ENCODE measurements around the gene EYA2. TPM values are rescaled to one million over a fixed set of nuclear protein-coding genes. Genes with fewer than 3 reads are reported as not detected.

Gene EYA2
- total RNA-seq, 3 donors from 2014 or later (not counting 1 experiment from before 2014, with no cell fraction given): 0.30 TPM; not detected in 2

DNA sequence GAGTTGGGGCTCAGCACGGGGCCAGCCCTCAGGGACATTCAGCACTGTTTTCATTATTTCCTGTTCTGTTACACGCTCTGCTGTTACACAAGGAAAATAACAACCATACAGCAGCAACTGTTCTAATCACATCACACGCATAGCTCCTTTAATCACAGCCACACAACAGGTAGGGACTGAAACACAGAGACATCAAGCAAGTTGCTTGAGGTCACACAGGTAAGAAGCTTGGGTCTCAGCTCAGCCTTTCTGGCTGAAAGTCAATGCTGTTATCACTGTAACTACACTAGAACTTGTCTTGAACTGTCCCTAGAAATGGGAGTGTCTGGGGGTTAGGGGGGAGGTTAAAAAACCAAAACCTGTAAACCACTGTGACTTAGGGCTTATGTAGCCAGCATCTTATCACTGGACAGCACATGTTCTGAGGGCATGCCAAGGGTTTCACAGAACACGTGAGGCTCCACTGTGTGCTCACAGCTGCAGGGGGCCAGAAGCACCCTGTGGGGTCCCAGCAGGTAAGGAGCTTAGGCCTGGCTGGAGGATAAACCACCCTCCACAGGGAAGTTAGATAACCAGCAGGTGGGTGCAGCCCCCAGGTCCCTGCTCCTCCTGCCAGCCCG, 146.0 kb downstream of the EYA2 start:
- H3K36me3 Mint-ChIP-seq: no peaks in the 10 kb centered on the region
- no peak for ATAC-seq

GRCh38 chr20:47041396-47041899, 146.8 kb downstream of the EYA2 start:
- DNase-seq (no peak), ATAC-seq (no peak)
- H3K9me3 Mint-ChIP-seq: no peaks in the 10 kb centered on the region
- TF ChIP-seq, protein P1, sequence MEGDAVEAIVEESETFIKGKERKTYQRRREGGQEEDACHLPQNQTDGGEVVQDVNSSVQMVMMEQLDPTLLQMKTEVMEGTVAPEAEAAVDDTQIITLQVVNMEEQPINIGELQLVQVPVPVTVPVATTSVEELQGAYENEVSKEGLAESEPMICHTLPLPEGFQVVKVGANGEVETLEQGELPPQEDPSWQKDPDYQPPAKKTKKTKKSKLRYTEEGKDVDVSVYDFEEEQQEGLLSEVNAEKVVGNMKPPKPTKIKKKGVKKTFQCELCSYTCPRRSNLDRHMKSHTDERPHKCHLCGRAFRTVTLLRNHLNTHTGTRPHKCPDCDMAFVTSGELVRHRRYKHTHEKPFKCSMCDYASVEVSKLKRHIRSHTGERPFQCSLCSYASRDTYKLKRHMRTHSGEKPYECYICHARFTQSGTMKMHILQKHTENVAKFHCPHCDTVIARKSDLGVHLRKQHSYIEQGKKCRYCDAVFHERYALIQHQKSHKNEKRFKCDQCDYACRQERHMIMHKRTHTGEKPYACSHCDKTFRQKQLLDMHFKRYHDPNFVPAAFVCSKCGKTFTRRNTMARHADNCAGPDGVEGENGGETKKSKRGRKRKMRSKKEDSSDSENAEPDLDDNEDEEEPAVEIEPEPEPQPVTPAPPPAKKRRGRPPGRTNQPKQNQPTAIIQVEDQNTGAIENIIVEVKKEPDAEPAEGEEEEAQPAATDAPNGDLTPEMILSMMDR (IDR thresholded peaks at IDR 0.05): no peak
- no peaks in the 10 kb centered on the region for H3K36me3 ChIP-seq (ENCODE audit: control insufficient read depth, insufficient read depth, low read length)
- no peak overlapping the region for H3K27ac ChIP-seq (ENCODE audit: low read length)
- H3K27me3 Mint-ChIP-seq (ENCODE audit: low read depth in 2 of 2): peaks cover 11 to 31% of the 10 kb centered on the region in 2 donors
- WGBS (ENCODE audit: insufficient coverage): 78% methylated on average over 3 of the region's 4 CpGs
- H3K4me3 Mint-ChIP-seq: no peak overlapping the region
- H3K4me1 Mint-ChIP-seq: no peaks in the 10 kb centered on the region
- no peak overlapping the region for H3K27ac Mint-ChIP-seq
- no peaks in the 10 kb centered on the region for H3K4me1 ChIP-seq (ENCODE audit: control insufficient read depth, insufficient read depth, low read length)
- peaks cover 5% of the 10 kb centered on the region for H3K9me3 ChIP-seq (ENCODE audit: control insufficient read depth, insufficient read depth, low read length)
- H3K27me3 ChIP-seq (ENCODE audit: control insufficient read depth, insufficient read depth, low read length): no peaks in the 10 kb centered on the region
- no peaks in the 10 kb centered on the region for H3K36me3 Mint-ChIP-seq
- intact Hi-C loops (cut with micrococcal nuclease): no loop called here
- H3K4me3 ChIP-seq (ENCODE audit: low read length): no peak overlapping the region

More for the DNA sequence above, 146.0 kb downstream of the EYA2 start:
- H3K27me3 Mint-ChIP-seq (ENCODE audit: low read depth in 2 of 2): peaks cover 11 to 32% of the 10 kb centered on the region in 2 donors
- no peaks in the 10 kb centered on the region for H3K9me3 Mint-ChIP-seq
- H3K4me3 Mint-ChIP-seq: no peak overlapping the region
- no peaks in the 10 kb centered on the region for H3K4me1 ChIP-seq (ENCODE audit: control insufficient read depth, insufficient read depth, low read length)
- no peaks in the 10 kb centered on the region for H3K27me3 ChIP-seq (ENCODE audit: control insufficient read depth, insufficient read depth, low read length)
- no peak for DNase-seq
- no peaks in the 10 kb centered on the region for H3K36me3 ChIP-seq (ENCODE audit: control insufficient read depth, insufficient read depth, low read length)
- TF ChIP-seq, protein P1 (IDR thresholded peaks at IDR 0.05): no peak
- H3K9me3 ChIP-seq (ENCODE audit: control insufficient read depth, insufficient read depth, low read length): no peaks in the 10 kb centered on the region
- no peaks in the 10 kb centered on the region for H3K4me1 Mint-ChIP-seq
- H3K4me3 ChIP-seq (ENCODE audit: low read length): no peak overlapping the region
- intact Hi-C loops (cut with micrococcal nuclease): no loop called here
- WGBS (ENCODE audit: insufficient coverage): 53% methylated on average over 5 of the region's 5 CpGs
- no peak overlapping the region for H3K27ac Mint-ChIP-seq
- no peak overlapping the region for H3K27ac ChIP-seq (ENCODE audit: low read length)

DNA sequence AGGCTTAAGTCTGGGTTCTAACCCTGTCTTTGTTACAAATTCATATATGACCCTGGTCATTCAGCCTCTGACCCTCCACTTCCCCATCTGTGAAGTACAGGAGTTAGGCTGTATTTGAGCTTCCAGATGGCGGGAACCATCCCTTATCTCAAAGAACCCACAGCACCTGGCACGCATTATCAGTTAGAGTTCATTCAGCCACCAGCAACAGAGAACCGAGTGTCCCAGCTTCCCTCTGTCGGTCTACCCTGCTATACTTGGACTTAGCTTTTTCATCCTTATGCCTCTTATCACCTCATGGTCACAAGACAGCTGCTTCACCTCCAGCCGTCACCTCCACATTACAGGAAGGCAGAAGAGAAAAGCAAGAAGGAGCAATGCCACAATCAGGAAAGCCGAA, 147.8 kb downstream of the EYA2 start:
- 86% methylated on average over 6 of the region's 6 CpGs for WGBS (ENCODE audit: insufficient coverage)
- Mint-ChIP-seq H3K27me3 (ENCODE audit: low read depth in 2 of 2) (peaks cover 16 to 24% of the 10 kb centered on the region in 2 donors), H3K4me3 (no peak overlapping the region), H3K9me3 (no peaks in the 10 kb centered on the region), H3K27ac (no peak overlapping the region), H3K36me3 (no peaks in the 10 kb centered on the region), H3K4me1 (no peaks in the 10 kb centered on the region)
- Histone ChIP-seq H3K36me3 (ENCODE audit: control insufficient read depth, insufficient read depth, low read length) (no peaks in the 10 kb centered on the region), H3K27ac (ENCODE audit: low read length) (no peak overlapping the region), H3K27me3 (ENCODE audit: control insufficient read depth, insufficient read depth, low read length) (no peaks in the 10 kb centered on the region), H3K9me3 (ENCODE audit: control insufficient read depth, insufficient read depth, low read length) (peaks cover 5% of the 10 kb centered on the region), H3K4me1 (ENCODE audit: control insufficient read depth, insufficient read depth, low read length) (no peaks in the 10 kb centered on the region), H3K4me3 (ENCODE audit: low read length) (no peak overlapping the region)
- DNase-seq: no peak
- ATAC-seq: no peak
- intact Hi-C loops (cut with micrococcal nuclease): no loop called here
- TF ChIP-seq, protein P1 (IDR thresholded peaks at IDR 0.05): no peak

DNA sequence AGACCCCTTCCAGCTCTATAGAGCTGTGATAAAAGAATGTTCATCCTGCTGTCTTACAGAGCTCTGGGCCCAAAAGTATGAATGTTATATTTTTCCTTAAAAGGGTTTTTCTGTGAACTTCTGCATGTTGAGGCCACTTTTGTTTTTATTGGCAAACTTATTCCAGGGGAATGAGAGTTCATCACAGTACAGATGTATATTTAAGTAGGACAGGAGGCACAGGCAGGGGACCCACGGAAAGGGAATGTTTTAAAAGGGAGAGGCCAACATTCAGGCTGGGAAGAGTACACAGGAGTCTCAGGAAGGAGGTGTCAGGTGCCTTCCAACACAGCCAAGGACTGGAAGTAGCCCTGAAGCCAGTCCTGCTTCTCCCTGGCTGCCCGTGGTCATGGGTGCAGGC, 148.4 kb downstream of the EYA2 start:
- H3K9me3 Mint-ChIP-seq: no peaks in the 10 kb centered on the region
- no peaks in the 10 kb centered on the region for H3K4me1 ChIP-seq (ENCODE audit: control insufficient read depth, insufficient read depth, low read length)
- H3K27me3 Mint-ChIP-seq (ENCODE audit: low read depth in 2 of 2): peaks cover 14 to 24% of the 10 kb centered on the region in 2 donors
- no peaks in the 10 kb centered on the region for H3K36me3 Mint-ChIP-seq
- no peak for DNase-seq
- no peaks in the 10 kb centered on the region for H3K36me3 ChIP-seq (ENCODE audit: control insufficient read depth, insufficient read depth, low read length)
- no peaks in the 10 kb centered on the region for H3K4me1 Mint-ChIP-seq
- H3K4me3 ChIP-seq (ENCODE audit: low read length): no peak overlapping the region
- 74% methylated on average over 2 of the region's 2 CpGs for WGBS (ENCODE audit: insufficient coverage)
- H3K27ac Mint-ChIP-seq: no peak overlapping the region
- intact Hi-C loops (cut with micrococcal nuclease): no loop called here
- H3K4me3 Mint-ChIP-seq: no peak overlapping the region
- peaks cover 5% of the 10 kb centered on the region for H3K9me3 ChIP-seq (ENCODE audit: control insufficient read depth, insufficient read depth, low read length)
- TF ChIP-seq, protein P1 (IDR thresholded peaks at IDR 0.05): no peak
- ATAC-seq: no peak
- H3K27ac ChIP-seq (ENCODE audit: low read length): no peak overlapping the region
- H3K27me3 ChIP-seq (ENCODE audit: control insufficient read depth, insufficient read depth, low read length): no peaks in the 10 kb centered on the region

Measured in natural killer cell (primary cell).